Activated CD8-positive, alpha-beta memory T cell treated with anti-CD3 and anti-CD28 coated beads, Interleukin-2, amount 50 U/mL, for 24 hours (primary cell): ENCODE measurements around the gene KRT38.
"Not testable (repeated sequence)": the region's sequence is repeated elsewhere in the genome, so short reads cannot be mapped to it uniquely, and the experiment has no call there.

Experiments
- DNase-seq: peaks from one replicate; pipeline ENCODE4 v3.0.0-alpha.2; 2020; ENCODE audit errors: extremely low read depth

The KRT38 gene

GRCh38 chr17:41395044-41395443, 45.7 kb downstream of the KRT38 start:
- DNase-seq: not testable (repeated sequence)

GRCh38 chr17:41394254-41394996, 46.4 kb downstream of the KRT38 start:
- DNase-seq: no peak

GRCh38 chr17:41393826-41394225, 47.0 kb downstream of the KRT38 start:
- DNase-seq: no peak

GRCh38 chr17:41393294-41393693, 47.5 kb downstream of the KRT38 start:
- no peak for DNase-seq

- DNase-seq: no peak
These were observed 48.5 kb downstream of the KRT38 start for GRCh38 chr17:41392278-41392677.

GRCh38 chr17:41391535-41391934, 49.2 kb downstream of the KRT38 start:
- DNase-seq: no peak

GRCh38 chr17:41390411-41390938, 50.3 kb downstream of the KRT38 start:
- DNase-seq: no peak

- DNase-seq: no peak
These were observed 53.1 kb downstream of the KRT38 start for GRCh38 chr17:41387670-41388069.

- no peak for DNase-seq
These were observed 54.6 kb downstream of the KRT38 start for GRCh38 chr17:41386227-41386626.
